Activated T-helper 1 cell treated with anti-CD3 and anti-CD28 coated beads, Interleukin-12 subunit alpha, Interleukin-12 subunit beta, Interleukin-2, Interleukin-4 antibody, amounts not matched to agents 30 ng/mL and 10 ng/mL and 1 ng/mL, durations not matched to agents 14 hours and 24 hours and 36 hours (primary cell): ENCODE results near the gene RALGPS2. TPM values are rescaled to one million over a fixed set of nuclear protein-coding genes. Genes with fewer than 3 reads are reported as not detected.

Experiments used
- DNase-seq: peaks from one replicate; pipeline ENCODE4 v3.0.0; 2021; ENCODE audit warnings: low spot score
- H3K27ac Mint-ChIP-seq: one replicate; pipeline ENCODE4 v1.8.0; 2021; ENCODE audit warnings: mild to moderate bottlenecking, mixed read lengths
- H3K27me3 Mint-ChIP-seq: one replicate; pipeline ENCODE4 v1.8.0; 2022; ENCODE audit warnings: mild to moderate bottlenecking, moderate library complexity, mixed read lengths; ENCODE audit not compliant: insufficient read depth
- H3K36me3 Mint-ChIP-seq: one replicate; pipeline ENCODE4 v1.8.0; 2021; ENCODE audit warnings: low read depth, mixed read lengths
- H3K4me1 Mint-ChIP-seq: one replicate; pipeline ENCODE4 v1.8.0; 2021; ENCODE audit warnings: low read depth, mixed read lengths
- H3K4me3 Mint-ChIP-seq: one replicate; pipeline ENCODE4 v1.8.0; 2021; ENCODE audit warnings: mild to moderate bottlenecking, moderate library complexity, mixed read lengths
- H3K9me3 Mint-ChIP-seq: one replicate; pipeline ENCODE4 v1.8.0; 2021; ENCODE audit warnings: mixed read lengths
- intact Hi-C: fragments of 100-400 bp; cut with micrococcal nuclease; formaldehyde crosslinking; loops from one replicate; pipeline ENCODE4 v1.15.1; 2024
- total RNA-seq: library from RNA; stranded (reverse); gene quantifications from 2 replicates; pipeline ENCODE4 v1.2.3, GENCODE V29; 2022

The RALGPS2 gene, protein sequence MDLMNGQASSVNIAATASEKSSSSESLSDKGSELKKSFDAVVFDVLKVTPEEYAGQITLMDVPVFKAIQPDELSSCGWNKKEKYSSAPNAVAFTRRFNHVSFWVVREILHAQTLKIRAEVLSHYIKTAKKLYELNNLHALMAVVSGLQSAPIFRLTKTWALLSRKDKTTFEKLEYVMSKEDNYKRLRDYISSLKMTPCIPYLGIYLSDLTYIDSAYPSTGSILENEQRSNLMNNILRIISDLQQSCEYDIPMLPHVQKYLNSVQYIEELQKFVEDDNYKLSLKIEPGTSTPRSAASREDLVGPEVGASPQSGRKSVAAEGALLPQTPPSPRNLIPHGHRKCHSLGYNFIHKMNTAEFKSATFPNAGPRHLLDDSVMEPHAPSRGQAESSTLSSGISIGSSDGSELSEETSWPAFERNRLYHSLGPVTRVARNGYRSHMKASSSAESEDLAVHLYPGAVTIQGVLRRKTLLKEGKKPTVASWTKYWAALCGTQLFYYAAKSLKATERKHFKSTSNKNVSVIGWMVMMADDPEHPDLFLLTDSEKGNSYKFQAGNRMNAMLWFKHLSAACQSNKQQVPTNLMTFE
- 1.6 and 2.8 TPM in 2 replicates for total RNA-seq

- intact Hi-C loops = loop anchor here (2.0 to 10.0 kb wide), 3 partner anchors 302 to 1230 kb away; partner anchors contain the start of genes CEP350, FAM20B and TOR3A
- peak; percentile 57 for DNase-seq
- Mint-ChIP-seq H3K36me3 (no peaks in the 10 kb centered on the region), H3K4me3 (peak within 1 kb of the TSS; percentile 84), H3K27me3 (peaks cover 31% of the 10 kb centered on the region), H3K9me3 (no peaks in the 10 kb centered on the region), H3K27ac (peak within 1 kb of the TSS; percentile 43), H3K4me1 (peaks cover 10% of the 10 kb centered on the region)
Observed at GRCh38 chr1:178724728-178725465, at the start of gene RALGPS2. RALGPS2 (plus strand) TSS chr1:178725244; CDS start chr1:178776765, 51,521 bp downstream.

DNA sequence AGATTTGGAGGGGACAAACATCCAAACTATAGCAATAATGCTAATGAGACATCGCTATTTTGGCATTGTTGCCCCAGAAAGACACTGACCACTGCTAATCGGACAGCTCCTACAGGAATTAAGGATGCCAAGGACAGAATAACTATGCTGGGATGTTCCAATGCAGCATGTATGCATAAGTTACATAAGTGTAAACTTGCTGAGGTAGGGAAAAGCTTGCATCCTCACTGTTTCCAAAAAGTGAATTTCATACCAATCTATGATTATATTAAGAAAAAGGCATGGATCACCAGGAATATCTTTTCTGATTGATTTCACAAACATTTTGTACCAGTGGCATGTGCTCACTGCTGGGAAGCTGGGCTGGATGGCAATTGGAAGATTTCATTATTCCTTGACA lies 45.8 kb upstream of the RALGPS2 start:
- peaks cover 2% of the 10 kb centered on the region for H3K27me3 Mint-ChIP-seq
- no peak overlapping the region for H3K4me3 Mint-ChIP-seq
- no peaks in the 10 kb centered on the region for H3K36me3 Mint-ChIP-seq
- intact Hi-C loops = no loop called here
- H3K27ac Mint-ChIP-seq = no peak overlapping the region
- no peak for DNase-seq
- H3K4me1 Mint-ChIP-seq = no peaks in the 10 kb centered on the region
- H3K9me3 Mint-ChIP-seq = no peaks in the 10 kb centered on the region

DNA sequence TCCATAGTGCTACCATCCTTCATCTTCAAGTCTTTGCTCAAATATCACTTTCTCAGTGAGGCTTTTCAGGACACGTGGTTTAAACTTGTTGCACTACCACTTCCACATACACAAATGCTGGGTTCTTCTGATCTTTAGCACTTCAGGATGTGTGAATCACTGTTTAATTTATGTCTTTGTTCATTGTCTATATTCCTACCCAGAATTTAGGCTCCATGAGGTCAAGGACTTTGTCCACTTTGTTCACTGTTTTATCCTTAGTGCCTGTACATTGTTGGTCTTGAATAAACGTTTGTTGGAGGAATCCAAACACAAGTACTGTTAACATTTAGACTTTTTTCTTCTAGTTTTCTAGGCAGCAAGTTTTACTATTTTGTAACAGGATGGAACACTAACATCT lies 42.6 kb upstream of the RALGPS2 start:
- no peaks in the 10 kb centered on the region for H3K9me3 Mint-ChIP-seq
- no peak for DNase-seq
- intact Hi-C loops = no loop called here

DNA sequence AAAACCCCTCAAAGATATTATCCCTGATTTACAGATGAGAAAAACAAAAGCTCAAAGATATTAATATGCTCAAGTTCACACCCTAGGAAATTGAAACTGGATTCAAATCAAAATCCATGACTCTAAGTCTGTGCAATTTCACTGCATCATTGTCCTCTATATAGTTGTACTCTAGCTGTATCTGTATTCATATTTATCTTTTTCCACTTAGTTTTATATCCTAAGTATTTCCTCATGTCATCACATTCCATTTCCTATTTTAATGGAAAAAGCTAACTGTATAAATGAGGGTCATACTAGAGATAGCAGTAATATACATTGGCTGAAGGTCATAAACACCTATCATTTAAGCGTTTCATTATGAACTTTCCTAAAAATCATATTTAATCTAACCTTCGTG lies 42.2 kb upstream of the RALGPS2 start:
- Mint-ChIP-seq H3K36me3 (no peaks in the 10 kb centered on the region), H3K27me3 (peaks cover 2% of the 10 kb centered on the region), H3K4me1 (no peaks in the 10 kb centered on the region), H3K4me3 (no peak overlapping the region), H3K27ac (no peak overlapping the region), H3K9me3 (no peaks in the 10 kb centered on the region)
- no peak for DNase-seq
- intact Hi-C loops = no loop called here

More for the DNA sequence above, 42.6 kb upstream of the RALGPS2 start:
- H3K36me3 Mint-ChIP-seq = no peaks in the 10 kb centered on the region
- peaks cover 2% of the 10 kb centered on the region for H3K27me3 Mint-ChIP-seq
- H3K27ac Mint-ChIP-seq = no peak overlapping the region
- no peaks in the 10 kb centered on the region for H3K4me1 Mint-ChIP-seq
- no peak overlapping the region for H3K4me3 Mint-ChIP-seq

DNA sequence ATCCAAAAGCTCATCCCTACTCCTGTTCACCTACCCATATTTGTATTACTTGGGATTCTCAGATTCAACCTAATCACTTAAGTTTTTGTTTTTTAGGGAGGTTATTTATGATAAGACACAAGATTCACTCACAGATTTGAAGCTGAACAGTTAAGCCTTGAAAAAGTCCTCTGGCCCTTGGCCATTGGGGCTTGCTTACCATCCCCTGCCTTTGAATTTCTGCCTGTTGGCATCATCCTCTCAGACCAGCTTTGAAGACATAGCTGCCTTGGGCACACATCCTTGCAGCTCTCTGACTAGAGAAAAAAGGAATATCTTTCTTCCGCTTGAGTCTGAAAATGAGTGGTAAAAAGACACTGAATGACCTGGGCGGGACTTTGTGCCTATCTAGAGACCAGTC lies 41.8 kb upstream of the RALGPS2 start:
- no peak for DNase-seq
- Mint-ChIP-seq H3K27me3 (peaks cover 2% of the 10 kb centered on the region), H3K9me3 (no peaks in the 10 kb centered on the region), H3K4me1 (no peaks in the 10 kb centered on the region), H3K27ac (no peak overlapping the region), H3K4me3 (no peak overlapping the region), H3K36me3 (no peaks in the 10 kb centered on the region)
- intact Hi-C loops = no loop called here

DNA sequence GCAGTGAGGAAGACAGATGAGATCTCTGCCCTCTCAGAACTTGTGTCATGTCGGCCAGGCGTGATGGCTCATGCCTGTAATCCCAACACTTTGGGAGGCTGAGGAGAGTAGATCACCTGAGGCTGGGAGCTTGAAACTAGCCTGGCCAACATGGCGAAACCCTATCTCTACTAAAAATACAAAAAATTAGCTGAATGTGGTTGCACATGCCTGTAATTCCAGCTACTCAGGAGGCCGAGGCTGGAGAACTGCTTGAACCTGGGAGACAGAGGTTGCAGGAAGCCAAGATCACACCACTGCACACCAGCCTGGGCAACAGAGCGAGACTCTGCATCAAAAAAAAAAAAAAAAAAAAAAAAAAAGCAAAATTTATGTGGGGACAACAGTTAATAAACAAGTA lies 40.9 kb upstream of the RALGPS2 start:
- Mint-ChIP-seq H3K27me3 (peaks cover 2% of the 10 kb centered on the region), H3K36me3 (no peaks in the 10 kb centered on the region), H3K27ac (no peak overlapping the region), H3K4me1 (no peaks in the 10 kb centered on the region), H3K9me3 (no peaks in the 10 kb centered on the region), H3K4me3 (no peak overlapping the region)
- no peak for DNase-seq
- intact Hi-C loops = no loop called here

- Mint-ChIP-seq H3K9me3 (no peaks in the 10 kb centered on the region), H3K4me3 (no peak overlapping the region), H3K27me3 (peaks cover 2% of the 10 kb centered on the region), H3K36me3 (no peaks in the 10 kb centered on the region), H3K27ac (no peak overlapping the region), H3K4me1 (no peaks in the 10 kb centered on the region)
- DNase-seq = no peak
- intact Hi-C loops = no loop called here
Observed at GRCh38 chr1:178684542-178685000, 40.5 kb upstream of the RALGPS2 start.

- no peaks in the 10 kb centered on the region for H3K9me3 Mint-ChIP-seq
- no peaks in the 10 kb centered on the region for H3K27me3 Mint-ChIP-seq
- H3K4me3 Mint-ChIP-seq = no peak overlapping the region
- no peak overlapping the region for H3K27ac Mint-ChIP-seq
- no peaks in the 10 kb centered on the region for H3K36me3 Mint-ChIP-seq
- intact Hi-C loops = no loop called here
- no peaks in the 10 kb centered on the region for H3K4me1 Mint-ChIP-seq
- DNase-seq = no peak
Observed at GRCh38 chr1:178686407-178686806, 38.6 kb upstream of the RALGPS2 start.

GRCh38 chr1:178688244-178688643 lies 36.8 kb upstream of the RALGPS2 start:
- no peak for DNase-seq
- H3K4me3 Mint-ChIP-seq = no peak overlapping the region
- no peaks in the 10 kb centered on the region for H3K27me3 Mint-ChIP-seq
- intact Hi-C loops = no loop called here
- no peaks in the 10 kb centered on the region for H3K36me3 Mint-ChIP-seq
- no peaks in the 10 kb centered on the region for H3K9me3 Mint-ChIP-seq
- no peak overlapping the region for H3K27ac Mint-ChIP-seq
- no peaks in the 10 kb centered on the region for H3K4me1 Mint-ChIP-seq

GRCh38 chr1:178689769-178690168 lies 35.3 kb upstream of the RALGPS2 start:
- H3K27me3 Mint-ChIP-seq = no peaks in the 10 kb centered on the region
- H3K27ac Mint-ChIP-seq = no peak overlapping the region
- intact Hi-C loops = no loop called here

DNA sequence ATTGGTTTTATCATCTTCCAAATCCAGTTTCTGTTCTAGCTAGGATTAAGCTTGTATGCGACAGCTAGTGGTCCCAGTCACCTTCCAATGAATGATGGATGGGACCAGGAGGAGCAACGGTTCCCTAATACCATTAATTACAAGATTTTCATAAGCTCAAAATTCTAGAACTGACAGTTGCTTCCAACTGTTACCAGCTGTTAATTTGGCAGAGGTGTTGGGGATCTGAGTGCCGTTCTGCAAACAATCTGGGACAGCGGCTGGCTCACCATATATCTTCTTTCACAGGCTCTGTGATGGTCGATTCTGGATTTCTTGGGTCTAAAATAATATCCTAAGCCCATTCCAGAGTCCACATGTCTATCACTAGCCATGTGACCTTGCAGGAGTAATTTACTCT lies 34.5 kb upstream of the RALGPS2 start:
- Mint-ChIP-seq H3K9me3 (no peaks in the 10 kb centered on the region), H3K27me3 (no peaks in the 10 kb centered on the region), H3K27ac (no peak overlapping the region), H3K36me3 (no peaks in the 10 kb centered on the region), H3K4me1 (no peaks in the 10 kb centered on the region), H3K4me3 (no peak overlapping the region)
- intact Hi-C loops = no loop called here
- no peak for DNase-seq

More at GRCh38 chr1:178689769-178690168, 35.3 kb upstream of the RALGPS2 start:
- Mint-ChIP-seq H3K9me3 (no peaks in the 10 kb centered on the region), H3K36me3 (no peaks in the 10 kb centered on the region), H3K4me1 (no peaks in the 10 kb centered on the region), H3K4me3 (no peak overlapping the region)
- DNase-seq = no peak

DNA sequence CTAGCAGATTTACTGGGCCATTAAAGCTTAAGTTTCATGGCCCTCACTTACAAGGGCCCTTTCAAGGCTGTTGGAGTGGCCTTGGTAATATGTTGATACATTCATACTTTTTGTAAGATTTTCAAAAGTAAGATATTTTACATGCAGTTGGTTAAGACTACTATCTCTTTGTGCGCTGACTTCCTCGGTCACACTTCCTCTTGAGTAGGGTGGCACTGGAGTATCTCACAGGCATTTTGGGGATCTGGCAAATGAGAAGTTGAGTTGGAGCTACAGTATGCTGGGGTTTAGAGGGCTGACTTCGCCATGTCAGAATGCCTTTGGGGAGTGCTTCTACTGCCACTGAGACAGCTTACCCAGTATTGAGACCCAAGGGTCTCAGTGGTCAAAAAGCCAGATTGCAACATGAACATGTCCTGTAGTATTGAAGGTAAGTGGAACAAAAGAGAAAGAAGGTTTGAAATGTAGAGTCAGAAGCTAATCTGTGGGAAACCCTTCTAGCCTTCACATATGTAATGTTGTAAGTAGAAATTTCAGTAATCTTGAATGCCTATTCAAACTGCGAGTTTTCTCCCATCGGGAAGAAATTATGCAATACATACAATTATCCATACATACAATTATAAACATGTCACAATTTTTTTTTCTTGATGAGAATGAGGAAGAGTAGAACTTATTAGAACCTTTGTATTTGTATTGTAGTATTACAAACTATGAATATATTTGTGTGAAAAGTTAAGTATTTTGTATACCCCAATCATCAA lies 32.3 kb upstream of the RALGPS2 start:
- DNase-seq = no peak
- Mint-ChIP-seq H3K9me3 (no peaks in the 10 kb centered on the region), H3K4me1 (no peaks in the 10 kb centered on the region), H3K4me3 (no peak overlapping the region), H3K36me3 (no peaks in the 10 kb centered on the region), H3K27me3 (no peaks in the 10 kb centered on the region), H3K27ac (no peak overlapping the region)
- intact Hi-C loops = no loop called here
